GM12878 (cell line): ENCODE data around the gene SLC2A8. TPM values are rescaled to one million over a fixed set of nuclear protein-coding genes. Genes with fewer than 3 reads are reported as not detected.

Source experiments
- CTCF ChIP-seq, 3 experiments: IDR thresholded peaks in 2 of 3; conservative IDR thresholded peaks in 1 of 3; 2 replicates each; pipeline ENCODE4 v1.5.1; 2011; ENCODE audit warnings: low read depth in 3 of 3, low read length in 3 of 3, mild to moderate bottlenecking in 3 of 3, control low read depth in 2 of 3, moderate library complexity in 2 of 3, inconsistent platforms in 1 of 3, mixed read lengths in 1 of 3; ENCODE audit not compliant: control insufficient read depth in 2 of 3, insufficient read depth in 1 of 3; ENCODE audit errors: extremely low read depth in 1 of 3
- E2F4 ChIP-seq: IDR thresholded peaks from 2 replicates; pipeline ENCODE4 v1.6.1; 2012; ENCODE audit warnings: low read depth, low read length, improper control_type of control experiment
- E2F8 ChIP-seq: fragments of 450-650 bp; IDR thresholded peaks from 2 replicates; pipeline ENCODE4 v1.6.1; 2018; ENCODE audit warnings: mild to moderate bottlenecking, low read depth, moderate library complexity; ENCODE audit not compliant: partially characterized antibody
- EP300 ChIP-seq, 2 experiments: fragments of 150-350 bp in 1 of 2; IDR thresholded peaks; 2 replicates each; pipeline ENCODE4 v1.6.1; 2011 to 2012; ENCODE audit warnings: low read depth in 2 of 2, low read length in 2 of 2, borderline replicate concordance in 1 of 2, improper control_type of control experiment in 1 of 2, inconsistent platforms in 1 of 2; ENCODE audit not compliant: control insufficient read depth in 1 of 2
- HDGF ChIP-seq: fragments of 450-650 bp; IDR thresholded peaks from 2 replicates; pipeline ENCODE4 v1.6.1; 2016; ENCODE audit warnings: antibody characterized with exemption
- LARP7 ChIP-seq: fragments of 450-650 bp; IDR thresholded peaks from 2 replicates; pipeline ENCODE4 v1.6.1; 2017; ENCODE audit warnings: mild to moderate bottlenecking
- NFYB ChIP-seq: IDR thresholded peaks from 2 replicates; pipeline ENCODE4 v1.6.1; 2011; ENCODE audit warnings: low read depth, mild to moderate bottlenecking, low read length, improper control_type of control experiment, moderate library complexity; ENCODE audit not compliant: insufficient read depth
- NRF1 ChIP-seq: conservative IDR thresholded peaks from 2 replicates; pipeline ENCODE4 v1.6.1; 2011; ENCODE audit warnings: mild to moderate bottlenecking, low read depth, low read length, improper control_type of control experiment
- POLR2A ChIP-seq: IDR thresholded peaks from 2 replicates; pipeline ENCODE4 v1.6.1; 2011; ENCODE audit warnings: low read depth, mild to moderate bottlenecking, low read length
- POLR2AphosphoS5 ChIP-seq: IDR thresholded peaks from 2 replicates; pipeline ENCODE4 v1.6.1; 2011; ENCODE audit warnings: mild to moderate bottlenecking, low read length, inconsistent platforms
- RAD51 ChIP-seq: fragments of 450-650 bp; IDR thresholded peaks from 2 replicates; pipeline ENCODE4 v1.6.1; 2016; ENCODE audit warnings: moderate library complexity, mild to moderate bottlenecking, inconsistent platforms
- RUNX3 ChIP-seq: IDR thresholded peaks from 2 replicates; pipeline ENCODE4 v1.6.1; 2012; ENCODE audit warnings: low read length, inconsistent platforms
- TBL1XR1 ChIP-seq: IDR thresholded peaks from 2 replicates; pipeline ENCODE4 v1.6.1; 2012; ENCODE audit warnings: low read depth, low read length, improper control_type of control experiment
- USF1 ChIP-seq: IDR thresholded peaks from 2 replicates; pipeline ENCODE4 v1.6.1; 2011; ENCODE audit warnings: borderline replicate concordance, low read depth, mild to moderate bottlenecking, moderate library complexity, mixed read lengths, low read length; ENCODE audit not compliant: insufficient read depth; ENCODE audit errors: extremely low read length
- ZBTB11 ChIP-seq: fragments of 450-650 bp; formaldehyde crosslinking; IDR thresholded peaks from 2 replicates; pipeline ENCODE4 v1.5.0; 2022; ENCODE audit warnings: mild to moderate bottlenecking, missing genetic modification characterization
- polyA plus RNA-seq, 11 experiments: library from polyadenylated mRNA; depleted of rRNA in 4 of 11; unstranded in 6 of 11; stranded (reverse) in 5 of 11; fragments of >200 nt; fragmentation: Nextera tagmentation in 4 of 11; fragmentation: Illumina TruSeq in 1 of 11; extraction: Ambion mirVana in 4 of 11; extraction: Trizol in 1 of 11; gene quantifications; 1 replicate in 1 of 11; 2 replicates in 10 of 11; pipeline versions ENCODE4 v1.2.1 to v1.2.3, GENCODE V29; 2011 to 2016; ENCODE audit warnings: inconsistent platforms in 2 of 11, missing spikeins in 2 of 11, low read depth in 1 of 11
- total RNA-seq, 4 experiments: library from RNA; depleted of rRNA in 3 of 4; stranded (reverse); fragments of >200 nt in 3 of 4; fragmentation: Illumina TruSeq in 1 of 4; extraction: Trizol in 1 of 4; gene quantifications; 2 replicates each; pipeline versions ENCODE4 v1.2.1 to v1.2.3, GENCODE V29; 2013 to 2021

SLC2A8 gene
- total and polyA plus RNA-seq, 10 of the 15 experiments (the other 5 are each of a cell fraction or from before 2014, with no cell fraction given), result 0.31 to 22.7 (median 10.0) TPM

- TF ChIP-seq NRF1, result no peak
- TF ChIP-seq LARP7, result no peak
- no peak for TF ChIP-seq EP300 (IDR thresholded peaks at IDR 0.05; ENCODE audit: borderline replicate concordance in 1 of 2, control insufficient read depth in 1 of 2, low read depth in 2 of 2, low read length in 2 of 2)
- TF ChIP-seq E2F4, result no peak
- 0 out of 2 replicates have a peak, but pooled peaks have one; percentile 48 for TF ChIP-seq POLR2AphosphoS5
- TF ChIP-seq ZBTB11, result 0 out of 2 replicates have a peak, but pooled peaks have one; percentile 7
- TF ChIP-seq NFYB, result no peak
- no peak for TF ChIP-seq E2F8
- TF ChIP-seq CTCF (IDR thresholded peaks at IDR 0.05 in 2 of 3, conservative IDR thresholded peaks at IDR 0.05 in 1 of 3; ENCODE audit: control insufficient read depth in 2 of 3, extremely low read depth in 1 of 3, insufficient read depth in 1 of 3, low read depth in 3 of 3, low read length in 3 of 3), result no peak
- no peak for TF ChIP-seq RAD51
- TF ChIP-seq RUNX3, result no peak
- TF ChIP-seq POLR2A, result peak; percentile 58; the same call in 1 of the 2 replicates
- TF ChIP-seq USF1, result no peak
- no peak for TF ChIP-seq HDGF
- TF ChIP-seq TBL1XR1, result no peak
Measured at GRCh38 chr9:127444921-127445850, 48.2 kb downstream of the SLC2A8 start (continued).
